Measurements from ENCODE around the gene TNKS1BP1. TPM values are rescaled to one million over a fixed set of nuclear protein-coding genes. Genes with fewer than 3 reads are reported as not detected.
A peak's percentile ranks its signal among the peaks of the same experiment; 100 is the strongest.

TNKS1BP1 gene
- total and polyA plus RNA-seq, 2 of the 8 experiments (the other 6 are each of a cell fraction or from before 2014, with no cell fraction given): 50.0 to 122 TPM

DNA sequence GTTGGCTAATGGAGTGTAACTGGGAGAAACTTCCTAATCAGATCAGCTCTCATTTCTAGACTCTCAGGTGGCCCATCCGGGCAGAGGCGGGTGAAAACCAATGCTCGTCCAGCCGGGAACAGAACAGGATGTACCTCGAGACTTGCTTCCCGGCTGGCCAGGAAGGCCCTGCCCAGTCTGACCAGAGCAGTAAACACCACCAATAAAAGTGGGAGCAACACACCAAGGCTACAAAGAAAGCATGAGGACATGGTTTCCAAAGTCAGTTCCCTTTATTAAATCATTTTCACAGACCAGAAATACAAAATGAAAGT is 940 bp upstream of the TNKS1BP1 start:
- Histone ChIP-seq H3K9ac (replicated peaks in 1 of 4; ENCODE audit: extremely low read depth in 1 of 4, low read depth in 3 of 4, low read length in 3 of 4) (peak overlapping the region in 3 of 4 experiments; percentile 82 to 91 (median 88); a peak in 6 of 7 replicates), H3K4ac (replicated peaks; ENCODE audit: insufficient read length, low read depth, low read length) (peak overlapping the region; percentile 84), H3K56ac (replicated peaks; ENCODE audit: insufficient read length, low read depth, low read length) (no peak overlapping the region), H4K5ac (ENCODE audit: insufficient read length, low read depth, low read length) (peak overlapping the region; percentile 77), H2BK12ac (ENCODE audit: low read depth, low read length) (peak overlapping the region; percentile 94; the same call in 1 of the 2 replicates), H3K4me3 (ENCODE audit: extremely low read depth in 1 of 4, insufficient read depth in 2 of 4, low read depth in 3 of 4, low read length in 4 of 4) (peak overlapping the region; percentile 58 to 90 (median 73); a peak in 6 of 8 replicates), H2AK5ac (ENCODE audit: low read depth, low read length) (no peak overlapping the region), H3K79me1 (ENCODE audit: low read depth, low read length) (peaks cover 20% of the 10 kb centered on the region), H3K9me3 (ENCODE audit: insufficient read depth in 2 of 2, low read depth in 1 of 2, low read length in 1 of 2) (no peaks in the 10 kb centered on the region), H3K27ac (ENCODE audit: low read depth, low read length) (peak overlapping the region; percentile 96), H2BK5ac (ENCODE audit: low read depth, low read length) (peak overlapping the region; percentile 94), H4K91ac (replicated peaks; ENCODE audit: insufficient read length, low read length) (peak overlapping the region; percentile 79), H3K23ac (ENCODE audit: insufficient read length) (no peak overlapping the region), H4K20me1 (replicated peaks in 1 of 2; ENCODE audit: control insufficient read depth in 1 of 2, insufficient read depth in 2 of 2, low read length in 2 of 2) (peaks cover 3 to 5% of the 10 kb centered on the region in 2 experiments), H3K18ac (ENCODE audit: extremely low read depth, low read length) (peak overlapping the region; percentile 94; the same call in 1 of the 2 replicates), H2BK15ac (ENCODE audit: low read length) (peak overlapping the region; percentile 88; the same call in 1 of the 2 replicates), H4K8ac (ENCODE audit: extremely low read depth, insufficient read depth, low read length) (peak overlapping the region; percentile 96; the same call in 1 of the 2 replicates), H2BK120ac (replicated peaks; ENCODE audit: low read depth, low read length) (no peak overlapping the region), H3K79me2 (ENCODE audit: control insufficient read depth in 1 of 2, insufficient read depth in 2 of 2, low read length in 2 of 2) (peaks cover 8 to 33% of the 10 kb centered on the region in 2 experiments), H3K4me2 (ENCODE audit: insufficient read depth in 1 of 2, low read depth in 2 of 2, low read length in 2 of 2) (peak overlapping the region; percentile 91 to 96), H3K4me1 (replicated peaks in 1 of 4; ENCODE audit: control insufficient read depth in 3 of 4, insufficient read depth in 4 of 4, low read length in 3 of 4) (peaks cover 0 to 24% (median 19%) of the 10 kb centered on the region in 4 experiments; a peak in 6 of 7 replicates), H3K27me3 (replicated peaks in 1 of 4; ENCODE audit: control insufficient read depth in 3 of 4, extremely low read depth in 1 of 4, insufficient read depth in 3 of 4, low read length in 3 of 4) (no peaks in the 10 kb centered on the region), H3K14ac (ENCODE audit: insufficient read length) (no peak overlapping the region), H3K36me3 (ENCODE audit: control insufficient read depth in 2 of 4, insufficient read depth in 4 of 4, low read length in 3 of 4) (peaks cover 27 to 56% (median 47%) of the 10 kb centered on the region in 4 experiments), H2BK20ac (ENCODE audit: low read length) (no peak overlapping the region), H2AFZ (ENCODE audit: low read length) (no peak overlapping the region), H3K23me2 (ENCODE audit: low read depth, low read length) (peaks cover 17% of the 10 kb centered on the region)
- WGBS, 2 experiments (ENCODE audit: extremely low coverage in 1 of 2, insufficient coverage in 1 of 2, insufficient read length in 1 of 2, insufficient replicate concordance in 2 of 2, low coverage in 1 of 2, low lambda C conversion rate in 2 of 2, missing lambda C conversion rate in 1 of 2): 84% methylated on average over 6 of the region's 6 CpGs; no CpG with 5 or more reads in 1 of the 2 experiments
- no peak for FAIRE-seq
- POLR2A ChIA-PET (ENCODE audit: partially characterized antibody): interaction anchor here (0.8 to 45.7 kb wide), 25 partner anchors 1 to 315 kb away, joined by 3 to 1279 read pairs (median 5); partner anchors contain the start of genes P2RX3, RTN4RL2, SLC43A1 and SSRP1
- no peak for DNase-seq (ENCODE audit: low read depth in 1 of 2, low spot score in 2 of 2)
- TF ChIP-seq GABPA (IDR thresholded peaks at IDR 0.05; ENCODE audit: borderline replicate concordance, insufficient read depth, low read length) (no peak), ASH2L (IDR thresholded peaks at IDR 0.05; ENCODE audit: low read length) (no peak), CHD1 (IDR thresholded peaks at IDR 0.05; ENCODE audit: low read depth, low read length) (no peak), SIX5 (IDR thresholded peaks at IDR 0.05; ENCODE audit: low read depth, low read length) (no peak), GTF2F1 (IDR thresholded peaks at IDR 0.05; ENCODE audit: borderline replicate concordance, low read depth, low read length) (no peak), CEBPB (IDR thresholded peaks at IDR 0.05; ENCODE audit: low read depth, low read length) (no peak), YY1 (IDR thresholded peaks at IDR 0.05; ENCODE audit: low read depth, low read length) (no peak), PHF8 (conservative IDR thresholded peaks at IDR 0.05; ENCODE audit: low read depth, low read length) (no peak), BRCA1 (IDR thresholded peaks at IDR 0.05; ENCODE audit: low read depth, low read length) (no peak), TEAD4 (IDR thresholded peaks at IDR 0.05; ENCODE audit: low read depth, low read length) (no peak), JUN (IDR thresholded peaks at IDR 0.05; ENCODE audit: low read depth, low read length) (no peak)
- TF ChIP-seq, protein P1, sequence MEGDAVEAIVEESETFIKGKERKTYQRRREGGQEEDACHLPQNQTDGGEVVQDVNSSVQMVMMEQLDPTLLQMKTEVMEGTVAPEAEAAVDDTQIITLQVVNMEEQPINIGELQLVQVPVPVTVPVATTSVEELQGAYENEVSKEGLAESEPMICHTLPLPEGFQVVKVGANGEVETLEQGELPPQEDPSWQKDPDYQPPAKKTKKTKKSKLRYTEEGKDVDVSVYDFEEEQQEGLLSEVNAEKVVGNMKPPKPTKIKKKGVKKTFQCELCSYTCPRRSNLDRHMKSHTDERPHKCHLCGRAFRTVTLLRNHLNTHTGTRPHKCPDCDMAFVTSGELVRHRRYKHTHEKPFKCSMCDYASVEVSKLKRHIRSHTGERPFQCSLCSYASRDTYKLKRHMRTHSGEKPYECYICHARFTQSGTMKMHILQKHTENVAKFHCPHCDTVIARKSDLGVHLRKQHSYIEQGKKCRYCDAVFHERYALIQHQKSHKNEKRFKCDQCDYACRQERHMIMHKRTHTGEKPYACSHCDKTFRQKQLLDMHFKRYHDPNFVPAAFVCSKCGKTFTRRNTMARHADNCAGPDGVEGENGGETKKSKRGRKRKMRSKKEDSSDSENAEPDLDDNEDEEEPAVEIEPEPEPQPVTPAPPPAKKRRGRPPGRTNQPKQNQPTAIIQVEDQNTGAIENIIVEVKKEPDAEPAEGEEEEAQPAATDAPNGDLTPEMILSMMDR (IDR thresholded peaks at IDR 0.05; ENCODE audit: control extremely low read depth in 1 of 3, insufficient read depth in 1 of 3, low read depth in 1 of 3, low read length in 3 of 3): no peak
- CTCF ChIA-PET (ENCODE audit: partially characterized antibody): interaction anchor here (1.2 to 2.7 kb wide), 7 partner anchors 9 to 168 kb away, joined by 3 to 20 read pairs (median 4); partner anchors contain the start of gene P2RX3
